ENCODE results near the gene CHI3L1. TPM values are rescaled to one million over a fixed set of nuclear protein-coding genes. Genes with fewer than 3 reads are reported as not detected.

Gene CHI3L1
- total RNA-seq, 1 donor from 2014 or later = not detected

- Mint-ChIP-seq H3K4me1 (ENCODE audit: unreplicated experiment) (peaks cover 10% of the 10 kb centered on the region), H3K36me3 (no peaks in the 10 kb centered on the region), H3K9me3 (no peaks in the 10 kb centered on the region), H3K27ac (no peak overlapping the region), H3K4me3 (no peak overlapping the region), H3K27me3 (peaks cover 31% of the 10 kb centered on the region)
- no peak for DNase-seq (ENCODE audit: extremely low spot score, unreplicated experiment)
- TF ChIP-seq CTCF (conservative IDR thresholded peaks at IDR 0.05) = no peak
Measured at GRCh38 chr1:203211812-203212211, 25.3 kb upstream of the CHI3L1 start.

- Mint-ChIP-seq H3K36me3 (no peaks in the 10 kb centered on the region), H3K9me3 (no peaks in the 10 kb centered on the region), H3K27me3 (peaks cover 22% of the 10 kb centered on the region), H3K27ac (no peak overlapping the region), H3K4me1 (ENCODE audit: unreplicated experiment) (peaks cover 5% of the 10 kb centered on the region), H3K4me3 (no peak overlapping the region)
- no peak for DNase-seq (ENCODE audit: extremely low spot score, unreplicated experiment)
- TF ChIP-seq CTCF (conservative IDR thresholded peaks at IDR 0.05) = no peak
Measured at GRCh38 chr1:203210988-203211387, 24.5 kb upstream of the CHI3L1 start.

GRCh38 chr1:203210350-203210749, 23.8 kb upstream of the CHI3L1 start:
- peaks cover 3% of the 10 kb centered on the region for H3K4me1 Mint-ChIP-seq (ENCODE audit: unreplicated experiment)
- no peak overlapping the region for H3K4me3 Mint-ChIP-seq
- no peaks in the 10 kb centered on the region for H3K9me3 Mint-ChIP-seq
- no peak overlapping the region for H3K27ac Mint-ChIP-seq
- no peak for TF ChIP-seq CTCF (conservative IDR thresholded peaks at IDR 0.05)
- H3K27me3 Mint-ChIP-seq = peaks cover 20% of the 10 kb centered on the region
- DNase-seq (ENCODE audit: extremely low spot score, unreplicated experiment) = no peak
- no peaks in the 10 kb centered on the region for H3K36me3 Mint-ChIP-seq

- Mint-ChIP-seq H3K36me3 (no peaks in the 10 kb centered on the region), H3K27ac (no peak overlapping the region), H3K4me3 (no peak overlapping the region), H3K4me1 (ENCODE audit: unreplicated experiment) (no peaks in the 10 kb centered on the region), H3K27me3 (peaks cover 13% of the 10 kb centered on the region), H3K9me3 (no peaks in the 10 kb centered on the region)
- DNase-seq (ENCODE audit: extremely low spot score, unreplicated experiment) = no peak
- no peak for TF ChIP-seq CTCF (conservative IDR thresholded peaks at IDR 0.05)
Measured at GRCh38 chr1:203208181-203208580, 21.7 kb upstream of the CHI3L1 start.

GRCh38 chr1:203207751-203208150, 21.2 kb upstream of the CHI3L1 start:
- no peak overlapping the region for H3K4me3 Mint-ChIP-seq
- no peaks in the 10 kb centered on the region for H3K9me3 Mint-ChIP-seq
- H3K27ac Mint-ChIP-seq = no peak overlapping the region
- peaks cover 8% of the 10 kb centered on the region for H3K27me3 Mint-ChIP-seq
- no peak for TF ChIP-seq CTCF (conservative IDR thresholded peaks at IDR 0.05)
- H3K36me3 Mint-ChIP-seq = no peaks in the 10 kb centered on the region
- DNase-seq (ENCODE audit: extremely low spot score, unreplicated experiment) = no peak
- no peaks in the 10 kb centered on the region for H3K4me1 Mint-ChIP-seq (ENCODE audit: unreplicated experiment)

- Mint-ChIP-seq H3K4me3 (no peak overlapping the region), H3K27me3 (peaks cover 15% of the 10 kb centered on the region), H3K9me3 (peaks cover 2% of the 10 kb centered on the region), H3K27ac (no peak overlapping the region), H3K4me1 (ENCODE audit: unreplicated experiment) (peaks cover 3% of the 10 kb centered on the region), H3K36me3 (no peaks in the 10 kb centered on the region)
- DNase-seq (ENCODE audit: extremely low spot score, unreplicated experiment) = no peak
- no peak for TF ChIP-seq CTCF (conservative IDR thresholded peaks at IDR 0.05)
Measured at GRCh38 chr1:203206129-203206687, 19.7 kb upstream of the CHI3L1 start.

Data from type B pancreatic cell (in vitro differentiated cells).